HG02623 (cell line): Measurements from ENCODE around the gene APOA4.
"Not testable (repeated sequence)": the region's sequence is repeated elsewhere in the genome, so short reads cannot be mapped to it uniquely, and the experiment has no call there.

Experiments used
- ATAC-seq: cut with Tn5 transposase; IDR thresholded peaks from one replicate; pipeline ENCODE4 v1.9.1; 2021; ENCODE audit warnings: moderate library complexity; ENCODE audit not compliant: unreplicated experiment

APOA4 gene

DNA sequence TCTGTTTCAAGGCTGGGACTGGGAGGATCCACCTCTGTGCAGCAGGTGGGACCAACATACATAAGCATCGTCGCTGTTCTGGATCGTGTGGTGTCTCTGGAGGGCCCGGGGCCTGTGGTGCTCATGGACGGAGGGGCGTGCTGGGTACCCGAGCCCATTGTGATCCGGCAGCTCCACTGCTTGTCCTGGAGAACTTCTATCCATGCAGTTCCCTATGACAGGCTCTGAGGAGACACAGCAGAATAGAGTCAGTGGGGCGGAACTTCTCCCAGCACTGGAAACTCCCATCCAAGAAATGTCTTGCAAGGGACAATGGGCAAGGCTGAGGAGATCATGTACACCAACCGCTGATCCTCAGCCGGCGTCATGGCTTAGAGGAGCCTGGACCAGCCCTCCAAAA is 26.0 kb upstream of the APOA4 start:
- ATAC-seq = no peak

DNA sequence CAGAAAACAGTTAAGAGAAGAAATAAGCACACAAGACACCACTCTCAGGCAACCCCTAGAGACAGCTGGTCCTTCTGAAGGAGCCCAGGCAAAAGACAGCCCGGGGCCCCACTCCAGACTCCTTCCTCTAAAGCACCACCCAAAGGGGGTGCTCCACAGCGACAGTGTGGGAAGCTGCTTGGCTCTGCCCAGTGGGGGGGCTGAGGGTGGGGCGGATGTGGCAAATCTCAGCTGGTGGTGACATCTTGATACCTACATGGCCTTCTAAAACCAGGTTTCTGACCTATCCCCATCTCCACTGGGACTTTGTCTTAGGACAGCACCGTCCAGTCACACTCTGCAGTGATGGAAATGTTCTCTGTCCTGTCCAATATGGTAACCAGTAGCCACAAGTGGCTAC is 24.5 kb upstream of the APOA4 start:
- no peak for ATAC-seq

GRCh38 chr11:116844722-116845121 is 21.6 kb upstream of the APOA4 start:
- ATAC-seq = no peak

DNA sequence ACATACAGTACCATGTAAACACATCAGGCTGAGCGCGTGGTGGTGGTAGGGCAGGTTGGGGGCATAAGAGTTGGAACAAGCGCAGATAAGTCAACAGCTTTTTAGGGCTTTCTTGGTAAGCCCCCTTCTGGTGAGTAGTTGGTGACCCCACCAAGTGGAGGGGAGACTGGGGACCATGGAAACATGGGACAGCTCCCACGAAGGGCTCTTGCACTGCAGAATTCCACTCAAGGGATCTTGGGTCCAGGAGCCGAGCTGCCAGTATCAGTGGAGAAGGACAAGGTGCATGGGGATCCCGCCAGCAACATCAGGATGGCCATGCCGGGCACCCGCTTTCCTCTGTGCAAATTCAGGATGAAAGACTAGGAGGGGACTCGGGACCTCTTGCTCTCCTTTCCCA is 20.6 kb upstream of the APOA4 start:
- no peak for ATAC-seq

DNA sequence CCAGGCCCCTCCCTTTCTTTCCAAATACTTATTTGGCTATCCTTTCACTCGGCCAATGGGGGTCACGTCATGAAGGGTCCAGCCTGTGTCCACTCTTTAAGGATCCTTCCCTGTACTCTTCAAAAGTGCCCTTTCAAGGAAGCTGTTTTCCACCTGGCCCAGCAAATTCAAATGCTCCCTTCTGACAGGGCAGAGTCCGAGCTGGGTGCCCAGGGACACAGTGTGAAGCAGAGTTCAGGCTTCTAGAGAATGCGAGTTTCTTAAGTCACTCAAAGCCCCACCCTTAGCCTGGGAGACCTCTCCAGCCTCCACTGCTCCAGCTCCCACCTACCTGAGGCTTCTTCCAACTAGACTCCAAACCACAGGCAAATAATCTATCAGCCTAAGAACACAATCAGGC is 19.8 kb upstream of the APOA4 start:
- ATAC-seq = no peak

DNA sequence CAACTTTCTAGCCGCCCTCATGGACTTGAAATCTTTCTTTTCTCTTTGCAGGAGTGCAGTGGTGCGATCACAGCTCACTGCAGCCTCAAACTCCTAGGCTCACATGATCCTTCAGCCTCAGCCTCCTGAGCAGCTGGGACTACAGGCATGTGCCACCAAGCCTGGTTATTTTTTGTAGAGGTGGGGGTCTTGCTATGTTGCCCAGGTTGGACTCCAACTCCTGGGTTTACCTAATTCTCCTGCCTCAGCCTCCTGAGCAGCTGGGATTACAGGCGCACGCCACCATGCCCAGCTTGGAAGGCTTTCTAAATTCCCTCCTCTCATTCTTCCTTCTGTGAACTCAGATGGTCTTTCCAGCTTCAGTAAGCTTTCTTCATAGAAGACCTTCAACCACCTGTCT is 19.0 kb upstream of the APOA4 start:
- no peak for ATAC-seq

GRCh38 chr11:116840746-116841296 is 17.7 kb upstream of the APOA4 start:
- ATAC-seq = no peak

- ATAC-seq = no peak
Measured at GRCh38 chr11:116840224-116840745, 17.2 kb upstream of the APOA4 start.

- no peak for ATAC-seq
Measured at GRCh38 chr11:116838321-116839084, 15.4 kb upstream of the APOA4 start.

GRCh38 chr11:116837231-116838091 is 14.4 kb upstream of the APOA4 start, which contains the start of gene APOA1:
TSS of gene APOA1 (minus strand) at chr11:116837622. CDS start at chr11:116837387, 235 bp downstream.
- no peak for ATAC-seq

- no peak for ATAC-seq
Measured at GRCh38 chr11:116836632-116836991, 13.5 kb upstream of the APOA4 start.

DNA sequence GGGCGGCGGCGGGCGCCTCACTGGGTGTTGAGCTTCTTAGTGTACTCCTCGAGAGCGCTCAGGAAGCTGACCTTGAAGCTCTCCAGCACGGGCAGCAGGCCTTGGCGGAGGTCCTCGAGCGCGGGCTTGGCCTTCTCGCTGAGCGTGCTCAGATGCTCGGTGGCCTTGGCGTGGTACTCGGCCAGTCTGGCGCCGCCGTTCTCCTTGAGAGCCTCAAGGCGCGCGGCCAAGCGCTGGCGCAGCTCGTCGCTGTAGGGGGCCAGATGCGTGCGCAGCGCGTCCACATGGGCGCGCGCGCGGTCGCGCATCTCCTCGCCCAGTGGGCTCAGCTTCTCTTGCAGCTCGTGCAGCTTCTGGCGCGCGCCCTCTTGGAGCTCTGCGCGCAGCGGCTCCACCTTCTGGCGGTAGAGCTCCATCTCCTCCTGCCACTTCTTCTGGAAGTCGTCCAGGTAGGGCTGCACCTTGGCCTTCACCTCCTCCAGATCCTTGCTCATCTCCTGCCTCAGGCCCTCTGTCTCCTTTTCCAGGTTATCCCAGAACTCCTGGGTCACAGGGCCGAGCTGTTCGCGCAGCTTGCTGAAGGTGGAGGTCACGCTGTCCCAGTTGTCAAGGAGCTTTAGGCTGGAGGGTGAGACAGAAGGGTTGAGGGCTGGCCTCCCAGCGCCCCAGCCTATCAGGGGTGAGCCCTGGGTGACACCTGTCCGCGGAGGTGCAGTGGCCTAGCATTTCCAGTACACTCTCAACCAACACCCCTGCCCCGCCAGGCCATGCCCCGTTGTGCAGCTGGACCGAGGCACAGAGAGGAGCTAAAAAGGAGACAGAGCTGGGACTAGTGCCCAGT is 12.9 kb upstream of the APOA4 start:
- peak; percentile 59 for ATAC-seq

DNA sequence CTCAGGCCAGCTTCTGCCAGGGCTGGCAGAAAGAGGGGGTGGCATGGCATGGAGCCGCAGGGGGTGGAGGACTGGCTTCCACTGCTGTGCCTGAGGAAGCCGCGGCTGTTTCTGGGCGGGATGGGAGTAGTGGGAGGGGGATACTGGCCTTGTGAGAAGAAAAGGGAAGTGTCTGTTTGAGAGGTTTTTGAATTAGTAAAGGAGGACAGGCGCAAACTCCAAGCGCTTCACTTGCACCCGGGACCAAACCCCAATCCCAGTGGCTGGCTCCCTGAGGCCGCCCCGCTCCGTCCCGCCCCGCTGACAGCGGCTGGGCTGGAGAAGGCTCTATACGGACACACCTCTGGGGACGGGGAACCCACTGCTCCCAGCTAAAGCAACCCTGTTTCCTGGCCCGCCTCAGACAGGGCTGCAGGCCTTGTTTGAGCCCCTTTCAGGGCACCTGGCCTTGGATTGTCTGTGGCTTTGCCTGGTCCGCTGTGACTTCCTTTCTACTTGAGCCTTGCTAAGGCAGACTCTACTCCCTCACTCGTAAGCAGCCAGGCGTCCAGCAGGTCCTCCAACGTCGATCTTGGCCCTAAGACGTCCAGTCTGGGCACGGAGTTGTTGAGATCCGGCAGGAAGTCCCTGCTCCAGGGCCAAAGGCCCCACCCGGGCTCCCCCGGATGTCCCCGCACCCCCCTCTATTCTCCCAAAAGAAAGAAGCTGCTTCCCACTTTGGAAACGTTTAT is 12.1 kb upstream of the APOA4 start:
- no peak for ATAC-seq

GRCh38 chr11:116834535-116835041 is 11.5 kb upstream of the APOA4 start:
- not testable (repeated sequence) for ATAC-seq

GRCh38 chr11:116833816-116834534 is 10.9 kb upstream of the APOA4 start:
- no peak for ATAC-seq

DNA sequence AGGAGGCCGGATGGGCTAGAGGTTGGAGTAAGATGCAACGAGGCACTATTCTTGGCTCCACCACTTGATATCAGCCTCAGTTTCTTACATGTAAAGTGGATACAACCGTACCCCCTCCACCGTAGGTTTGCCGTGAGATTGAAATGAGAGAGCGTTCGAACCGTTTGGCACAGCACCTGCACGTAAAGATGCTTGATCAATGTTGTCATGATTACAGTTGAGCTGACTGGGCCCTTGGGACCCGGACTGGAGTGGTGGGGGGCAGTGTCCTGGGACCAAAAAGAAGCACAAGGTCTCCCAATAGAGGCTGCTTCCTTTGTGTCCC is 10.3 kb upstream of the APOA4 start:
- no peak for ATAC-seq

GRCh38 chr11:116832350-116833290 is 9.5 kb upstream of the APOA4 start:
- no peak for ATAC-seq

DNA sequence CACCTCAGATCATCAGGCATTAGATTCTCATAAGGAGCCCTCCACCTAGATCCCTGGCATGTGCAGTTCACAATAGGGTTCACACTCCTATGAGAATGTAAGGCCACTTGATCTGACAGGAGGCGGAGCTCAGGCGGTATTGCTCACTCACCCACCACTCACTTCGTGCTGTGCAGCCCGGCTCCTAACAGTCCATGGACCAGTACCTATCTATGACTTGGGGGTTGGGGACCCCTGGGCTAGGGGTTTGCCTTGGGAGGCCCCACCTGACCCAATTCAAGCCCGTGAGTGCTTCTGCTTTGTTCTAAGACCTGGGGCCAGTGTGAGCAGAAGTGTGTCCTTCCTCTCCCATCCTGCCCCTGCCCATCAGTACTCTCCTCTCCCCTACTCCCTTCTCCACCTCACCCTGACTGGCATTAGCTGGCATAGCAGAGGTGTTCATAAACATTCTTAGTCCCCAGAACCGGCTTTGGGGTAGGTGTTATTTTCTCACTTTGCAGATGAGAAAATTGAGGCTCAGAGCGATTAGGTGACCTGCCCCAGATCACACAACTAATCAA is 8.8 kb upstream of the APOA4 start:
- ATAC-seq = no peak
